NCI-H446 (cell line): ENCODE data around the gene NDC80.
A peak's percentile ranks its signal among the peaks of the same experiment; 100 is the strongest.
"Not testable (repeated sequence)": the region's sequence is repeated elsewhere in the genome, so short reads cannot be mapped to it uniquely, and the experiment has no call there.

ENCODE experiments used
- DNase-seq, 2 experiments: peaks; one replicate each; lab custom pipeline; 2025; lab: John Stamatoyannopoulos, UW

The NDC80 gene

DNA sequence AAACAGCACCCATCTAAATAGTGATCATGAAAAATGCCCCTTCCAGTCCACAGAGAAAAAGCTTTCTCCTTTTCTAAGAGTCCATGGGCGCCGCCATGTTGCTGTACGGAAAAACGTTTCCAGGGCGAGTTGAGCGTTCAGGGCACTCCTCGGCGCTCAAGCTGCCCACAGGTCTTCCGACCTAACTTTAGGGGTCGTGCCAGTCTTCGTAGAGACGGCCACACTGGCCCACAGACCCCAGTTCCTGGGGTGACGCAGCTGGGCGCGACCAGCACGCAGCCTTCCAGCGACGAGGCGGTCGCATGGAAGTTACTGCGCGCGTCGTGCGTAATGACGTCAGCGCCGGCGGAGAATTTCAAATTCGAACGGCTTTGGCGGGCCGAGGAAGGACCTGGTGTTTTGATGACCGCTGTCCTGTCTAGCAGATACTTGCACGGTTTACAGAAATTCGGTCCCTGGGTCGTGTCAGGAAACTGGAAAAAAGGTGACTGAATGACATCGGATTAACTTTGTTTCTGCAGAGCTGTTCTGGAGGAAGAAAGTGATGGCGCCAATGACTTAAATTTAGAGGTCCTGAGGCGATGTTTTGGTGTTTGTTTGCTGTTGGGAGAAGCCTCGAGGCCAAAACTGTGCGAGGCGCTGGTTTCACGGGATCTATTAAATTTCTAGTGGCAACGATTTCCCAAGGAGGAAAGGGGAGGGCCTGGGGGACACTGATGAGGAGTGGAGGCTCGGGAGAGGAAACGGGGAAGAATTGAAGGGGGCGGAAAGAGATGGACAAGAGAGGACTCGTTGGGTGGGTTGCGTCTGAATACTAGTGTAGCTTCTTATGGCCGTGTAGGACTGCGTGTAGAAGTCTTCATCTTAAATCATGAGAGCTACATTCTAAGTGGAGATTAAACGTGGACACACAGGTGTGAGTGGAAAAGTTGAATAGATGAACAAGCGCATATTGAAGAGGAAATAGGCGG is at the start of gene NDC80, which contains the start of gene METTL4:
TSS of gene NDC80 (plus strand) at position 358 of the 971 bp plus-strand sequence. CDS start 1,429 bp downstream, outside the sequence.
TSS of gene METTL4 (minus strand) at position 306 of the 971 bp plus-strand sequence. CDS start 4,289 bp downstream, outside the sequence.
- peak; percentile 75 to 90 for DNase-seq

DNA sequence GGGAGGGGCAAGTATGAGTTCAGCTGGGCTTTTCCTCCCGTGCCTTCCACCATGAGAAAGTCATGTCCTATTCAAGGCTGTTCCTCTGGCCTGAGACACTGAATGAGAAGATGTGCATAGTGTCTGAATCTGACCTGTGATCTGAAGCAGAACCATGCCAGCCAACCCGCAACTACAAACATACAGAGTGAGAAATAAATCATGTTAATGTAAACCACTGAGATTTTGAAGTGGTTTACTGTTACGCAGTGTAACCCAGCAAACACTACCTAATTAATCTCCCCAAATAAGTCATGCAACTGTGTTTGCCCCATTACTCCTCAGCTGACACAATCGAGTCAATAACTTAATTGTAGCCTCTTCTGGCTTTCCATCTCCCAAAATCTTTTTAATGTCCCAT is 49.2 kb upstream of the NDC80 start:
- no peak for DNase-seq

DNA sequence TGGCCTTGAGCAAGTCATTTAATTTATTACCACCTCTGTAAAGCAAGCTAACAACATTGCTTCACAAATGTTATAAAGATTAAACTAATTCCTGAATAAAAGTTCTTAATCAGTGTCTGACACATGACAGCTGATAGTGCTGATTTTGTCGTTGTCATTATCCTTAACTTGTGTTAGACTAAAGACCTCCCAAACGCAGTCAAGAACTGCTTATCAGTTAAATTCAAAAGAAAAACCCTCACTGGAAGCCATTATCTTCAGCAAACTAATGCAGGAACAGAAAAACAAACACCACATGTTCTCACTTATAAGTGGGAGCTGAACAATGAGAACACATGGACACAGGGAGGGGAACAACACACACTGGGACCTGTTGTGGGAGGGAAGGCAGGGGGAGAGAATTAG is 46.6 kb upstream of the NDC80 start:
- not testable (repeated sequence) for DNase-seq

GRCh38 chr18:2526329-2526728 is 45.0 kb upstream of the NDC80 start:
- no peak for DNase-seq

DNA sequence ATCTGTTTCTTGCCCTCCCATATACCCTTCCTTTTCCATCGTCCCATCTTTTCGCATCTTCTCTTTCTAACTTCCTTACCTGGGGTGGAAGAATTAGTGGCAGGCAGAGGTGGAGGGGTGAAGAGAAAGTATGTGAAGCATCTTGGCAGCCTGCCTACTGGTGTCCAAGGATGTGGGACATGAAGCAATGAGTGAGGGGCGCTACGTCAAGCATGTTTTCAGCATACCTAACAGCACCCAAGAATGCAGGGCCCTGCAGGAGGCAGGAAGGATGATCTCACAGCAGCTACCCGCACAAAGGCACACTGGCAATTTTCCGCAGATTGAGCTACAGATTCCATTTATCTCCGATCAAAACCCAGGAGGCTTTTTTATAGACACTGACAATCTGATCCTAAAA is 42.2 kb upstream of the NDC80 start:
- peak in 1 of 2 experiments; percentile 54 for DNase-seq

DNA sequence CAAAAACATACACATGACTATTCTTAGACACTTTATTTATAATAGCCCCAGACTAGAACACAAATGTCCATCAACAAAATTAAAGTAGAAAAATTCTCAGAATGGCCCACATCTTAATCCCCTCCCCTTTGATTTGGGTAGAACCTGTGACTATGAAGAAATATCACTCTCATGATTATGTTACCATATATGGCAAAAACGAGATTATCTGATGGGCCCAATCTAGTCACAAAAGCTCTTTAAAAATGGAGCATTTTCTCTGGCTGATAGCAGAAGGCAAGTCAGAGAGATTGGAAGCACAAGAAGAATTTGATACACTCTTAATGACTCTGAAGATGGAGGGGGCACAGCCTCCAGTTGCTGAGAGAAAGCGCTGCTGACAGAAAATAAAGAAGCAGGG is 39.6 kb upstream of the NDC80 start:
- no peak for DNase-seq

- no peak for DNase-seq
Observed at GRCh38 chr18:2532797-2533196, 38.6 kb upstream of the NDC80 start.

DNA sequence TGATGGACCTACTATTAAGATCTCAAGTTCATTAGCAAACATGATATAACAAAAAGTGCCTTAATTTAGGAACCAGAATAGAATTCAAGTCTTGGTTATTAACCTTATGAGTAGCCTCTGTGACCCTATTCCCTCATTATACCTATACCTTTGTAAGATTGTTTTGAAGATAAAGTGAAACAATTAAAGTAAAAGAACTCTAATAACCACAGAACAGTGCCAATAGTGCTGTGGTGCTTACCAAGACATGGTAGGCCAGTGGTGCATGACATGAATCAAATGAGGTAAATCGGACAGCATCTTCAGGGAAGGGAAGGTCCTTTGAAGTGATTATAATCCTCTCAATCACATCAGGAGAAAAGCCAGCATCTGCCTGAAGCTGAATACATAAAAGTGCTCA is 36.5 kb upstream of the NDC80 start:
- no peak for DNase-seq

GRCh38 chr18:2535419-2535910 is 35.9 kb upstream of the NDC80 start:
- no peak for DNase-seq

DNA sequence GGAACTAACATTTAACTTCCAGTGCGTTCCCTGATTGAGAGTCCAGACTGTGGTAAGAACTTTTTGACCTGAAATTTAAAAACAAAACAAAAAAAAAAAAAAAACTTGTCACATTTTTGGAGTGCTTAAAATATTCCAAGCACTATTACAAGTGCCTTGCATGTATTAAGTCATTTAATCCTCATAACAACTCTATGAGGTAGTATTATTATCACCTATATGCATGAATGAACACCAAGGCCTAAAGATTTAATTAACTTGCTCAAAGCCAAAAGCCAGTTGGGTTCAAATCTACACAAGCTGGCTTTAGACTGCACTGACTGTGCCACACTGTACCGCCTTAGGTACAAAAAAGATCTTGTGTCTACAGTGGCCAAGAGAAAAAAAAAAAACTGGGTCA is 35.3 kb upstream of the NDC80 start:
- no peak for DNase-seq

GRCh38 chr18:2536493-2536892 is 34.9 kb upstream of the NDC80 start:
- no peak for DNase-seq

DNA sequence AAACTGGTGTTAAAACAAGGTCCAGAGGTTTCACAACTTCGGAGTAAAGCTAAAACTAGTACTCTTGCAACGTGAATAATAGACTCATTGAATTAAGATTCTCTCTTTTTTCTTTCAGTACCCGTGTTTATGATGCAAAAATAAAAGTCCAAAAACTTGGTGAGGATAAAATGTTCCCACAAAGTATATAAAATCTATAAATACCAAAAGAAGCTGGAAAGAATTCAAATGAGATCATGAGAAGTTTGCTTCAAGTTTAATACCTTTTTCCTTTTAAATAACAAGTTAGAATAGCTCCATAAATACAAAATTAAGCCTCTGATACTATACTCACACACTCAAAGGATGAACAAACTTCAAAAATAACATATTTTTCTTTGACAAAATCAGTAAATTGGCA is 34.1 kb upstream of the NDC80 start:
- no peak for DNase-seq

GRCh38 chr18:2538236-2538635 is 33.1 kb upstream of the NDC80 start:
- DNase-seq: no peak

GRCh38 chr18:2538844-2539243 is 32.5 kb upstream of the NDC80 start:
- DNase-seq: no peak

DNA sequence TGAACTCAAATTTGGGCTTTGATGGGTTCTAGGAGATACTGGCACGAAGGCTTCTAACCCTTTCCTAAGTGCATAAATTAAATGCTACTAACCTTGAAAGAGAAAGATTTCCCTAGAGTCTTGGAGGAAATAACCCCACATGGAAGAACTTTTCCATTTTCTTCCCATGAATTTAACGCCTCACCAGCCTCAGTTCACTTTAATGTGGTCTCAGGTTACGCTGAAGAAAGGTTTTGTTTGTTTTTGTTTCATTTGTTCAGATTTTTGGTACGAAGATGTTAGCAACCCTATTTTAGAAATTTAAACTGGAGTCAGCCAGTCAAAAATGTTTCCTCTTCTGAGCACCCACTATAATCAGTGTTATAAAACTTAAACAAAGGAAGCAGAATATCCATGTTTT is 30.8 kb upstream of the NDC80 start:
- DNase-seq: no peak

DNA sequence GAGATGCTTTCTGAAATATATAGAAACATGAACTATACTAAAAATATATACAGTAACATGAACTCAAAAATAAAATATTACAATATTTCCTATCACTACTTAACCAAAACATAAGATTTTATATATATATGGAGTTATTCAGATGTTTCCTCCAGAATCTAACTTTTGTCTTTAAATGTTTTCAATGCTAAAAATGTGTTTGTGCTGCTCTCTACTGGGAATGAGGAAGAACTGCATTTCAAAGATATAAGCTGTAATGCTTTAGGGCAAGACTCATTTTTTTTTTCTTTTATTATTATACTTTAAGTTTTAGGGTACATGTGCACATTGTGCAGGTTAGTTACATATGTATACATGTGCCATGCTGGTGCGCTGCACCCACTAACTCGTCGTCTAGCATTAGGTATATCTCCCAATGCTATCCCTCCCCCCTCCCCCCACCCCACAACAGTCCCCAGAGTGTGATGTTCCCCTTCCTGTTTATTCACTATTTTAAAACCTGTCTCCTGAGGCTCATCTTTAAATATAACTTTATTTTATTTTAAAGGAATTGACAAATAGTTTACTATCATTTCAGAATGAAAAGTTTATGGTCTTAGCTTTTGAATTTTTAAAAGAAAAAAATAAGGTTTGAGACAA is 29.3 kb upstream of the NDC80 start:
- peak; percentile 19 to 39 for DNase-seq

GRCh38 chr18:2545155-2545554 is 26.2 kb upstream of the NDC80 start:
- no peak for DNase-seq

- DNase-seq: peak in 1 of 2 experiments; percentile 42
Observed at GRCh38 chr18:2547477-2548087, 23.8 kb upstream of the NDC80 start.

- no peak for DNase-seq
Observed at GRCh38 chr18:2549462-2549861, 21.9 kb upstream of the NDC80 start.

DNA sequence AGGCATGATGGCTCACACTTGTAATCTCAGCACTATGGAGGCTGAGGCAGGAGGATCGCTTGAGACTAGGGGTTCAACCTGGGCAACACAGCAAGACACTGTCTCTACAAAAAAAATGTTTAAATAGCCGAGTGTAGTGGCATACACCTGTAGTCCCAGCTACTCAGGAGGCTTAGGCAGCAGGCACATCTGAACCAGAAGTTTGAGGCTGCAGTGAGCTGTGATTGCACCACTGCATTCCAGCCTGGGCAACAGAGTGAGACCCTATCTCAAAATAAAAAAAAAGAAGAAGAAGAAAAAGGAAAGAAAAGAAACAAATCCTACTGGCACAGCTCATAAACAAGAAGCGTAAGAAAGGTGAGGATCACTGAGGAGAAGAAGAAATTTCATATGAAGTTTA is 19.9 kb upstream of the NDC80 start:
- DNase-seq: no peak

GRCh38 chr18:2554696-2555095 is 16.7 kb upstream of the NDC80 start:
- DNase-seq: no peak

GRCh38 chr18:2555895-2556294 is 15.5 kb upstream of the NDC80 start:
- DNase-seq: no peak
